GM18517 (cell line): ENCODE results near the gene METTL15.
"Not testable (repeated sequence)": the region's sequence is repeated elsewhere in the genome, so short reads cannot be mapped to it uniquely, and the experiment has no call there.

Experiments
- ATAC-seq: cut with Tn5 transposase; IDR thresholded peaks from one replicate; pipeline ENCODE4 v1.9.1; 2021; ENCODE audit warnings: mild to moderate bottlenecking, moderate library complexity; ENCODE audit not compliant: unreplicated experiment

Gene METTL15

DNA sequence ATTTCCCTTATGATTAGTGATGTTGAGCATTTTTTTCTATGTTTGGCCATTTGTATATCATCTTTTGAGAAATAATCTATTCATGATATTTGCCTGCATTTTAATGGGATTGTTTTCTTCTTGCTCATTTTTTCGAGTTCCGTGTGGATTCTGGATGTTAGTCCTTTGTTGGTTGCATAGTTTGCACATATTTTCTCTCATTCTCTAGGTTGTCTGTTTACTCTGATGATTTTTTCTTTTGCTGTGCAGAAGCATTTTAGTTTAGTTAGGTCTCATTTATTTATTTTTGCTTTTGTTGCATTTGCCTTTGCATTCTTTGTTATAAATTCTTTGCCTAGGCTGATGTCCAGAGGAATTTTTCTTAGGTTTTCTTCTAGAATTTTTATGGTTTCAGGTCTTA lies 87.3 kb downstream of the METTL15 start:
- ATAC-seq: no peak

- no peak for ATAC-seq
These were observed 101.7 kb downstream of the METTL15 start for GRCh38 chr11:28209906-28210305.

DNA sequence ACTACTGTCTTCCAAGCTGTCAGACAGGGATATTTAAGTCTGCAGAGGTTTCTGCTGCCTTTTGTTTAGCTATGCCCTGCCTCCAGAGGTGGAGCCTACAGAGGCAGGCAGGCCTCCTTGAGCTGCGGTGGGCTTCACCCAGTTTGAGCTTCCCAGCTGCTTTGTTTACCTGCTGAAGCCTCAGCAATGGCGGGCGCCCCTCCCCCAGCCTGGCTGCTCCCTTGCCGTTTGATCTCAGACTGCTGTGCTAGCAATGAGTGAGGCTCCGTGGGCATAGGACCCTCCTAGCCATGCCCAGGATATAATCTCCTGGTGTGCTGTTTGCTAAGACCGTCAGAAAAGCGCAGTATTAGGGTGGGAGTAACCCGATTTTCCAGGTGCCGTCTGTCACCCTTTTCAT lies 113.9 kb downstream of the METTL15 start:
- ATAC-seq: not testable (repeated sequence)

DNA sequence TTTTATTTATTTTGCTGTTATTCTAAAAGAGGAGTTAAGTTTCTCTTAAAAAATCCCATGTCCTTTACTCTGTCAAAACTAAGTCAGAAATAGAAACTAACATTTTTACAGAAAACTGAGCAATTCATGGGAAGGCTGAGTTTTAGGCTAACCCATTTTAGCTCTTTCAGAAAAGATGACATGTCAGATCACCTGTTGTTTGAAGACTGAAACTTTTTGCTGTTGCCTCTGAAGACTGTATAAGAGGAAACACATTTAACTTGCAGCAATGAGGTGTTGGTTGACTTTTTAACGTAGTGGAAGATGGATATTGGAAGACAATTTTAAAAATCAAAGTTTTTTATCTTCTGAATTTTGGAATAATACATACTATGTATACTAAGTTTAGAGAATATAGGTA lies 115.4 kb downstream of the METTL15 start:
- peak; percentile 69 for ATAC-seq

- ATAC-seq: no peak
These were observed 115.8 kb downstream of the METTL15 start for GRCh38 chr11:28223994-28224393.

GRCh38 chr11:28227460-28227859 lies 119.3 kb downstream of the METTL15 start:
- ATAC-seq: no peak

DNA sequence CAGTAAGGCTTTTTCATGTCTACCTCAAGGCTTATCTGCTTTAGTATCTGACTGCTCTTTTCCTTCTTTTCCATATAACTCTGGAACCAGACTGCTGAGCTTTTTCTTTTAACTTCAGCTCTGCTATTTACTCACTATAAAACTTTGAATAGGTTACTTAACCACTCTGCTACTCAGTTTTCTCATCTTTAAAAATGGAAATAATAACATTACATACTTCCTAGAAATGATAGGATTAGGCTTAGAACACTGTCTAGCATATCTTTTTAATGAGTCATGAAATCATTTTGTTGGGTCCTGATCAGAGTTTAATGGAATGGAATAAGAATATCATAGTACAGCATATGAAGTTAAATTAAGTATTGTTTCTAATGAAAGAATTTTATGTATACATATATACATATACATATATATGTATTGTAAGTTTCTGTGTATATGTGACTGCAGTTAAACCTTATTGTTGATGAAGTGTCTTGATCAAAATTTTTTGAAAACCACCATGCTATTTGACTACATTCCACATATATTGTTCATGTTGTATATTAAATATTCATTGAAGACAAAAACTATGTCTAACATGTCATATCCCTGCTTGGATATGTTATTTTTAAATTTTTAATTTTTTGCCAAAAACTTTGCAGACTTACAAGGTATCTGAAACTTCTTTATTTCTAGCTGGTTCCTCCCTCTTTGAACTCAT lies 120.2 kb downstream of the METTL15 start:
- ATAC-seq: no peak

GRCh38 chr11:28231475-28231874 lies 123.3 kb downstream of the METTL15 start:
- no peak for ATAC-seq

- no peak for ATAC-seq
These were observed 124.5 kb downstream of the METTL15 start for GRCh38 chr11:28232649-28233048.

GRCh38 chr11:28241760-28242159 lies 133.6 kb downstream of the METTL15 start:
- ATAC-seq: no peak

GRCh38 chr11:28242596-28242995 lies 134.4 kb downstream of the METTL15 start:
- ATAC-seq: no peak

GRCh38 chr11:28243061-28243460 lies 134.9 kb downstream of the METTL15 start:
- ATAC-seq: no peak

DNA sequence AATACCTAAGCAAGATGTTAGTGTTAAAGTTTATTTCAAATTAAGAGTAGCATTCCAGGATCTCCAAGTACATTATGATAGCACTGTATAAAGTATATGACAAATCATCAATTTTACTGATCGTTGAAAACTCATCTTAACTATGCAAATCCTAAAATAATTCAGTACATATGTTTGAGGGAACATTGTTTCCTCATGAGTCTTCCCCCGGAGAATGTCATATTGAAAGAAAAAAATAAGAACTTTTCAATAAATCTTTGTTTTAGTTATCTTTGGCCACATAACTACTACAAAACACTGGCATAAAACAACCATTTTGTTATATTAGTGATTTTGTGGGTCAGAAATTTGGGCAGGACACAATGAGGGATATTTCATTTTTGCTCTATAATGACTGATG lies 135.4 kb downstream of the METTL15 start:
- no peak for ATAC-seq

DNA sequence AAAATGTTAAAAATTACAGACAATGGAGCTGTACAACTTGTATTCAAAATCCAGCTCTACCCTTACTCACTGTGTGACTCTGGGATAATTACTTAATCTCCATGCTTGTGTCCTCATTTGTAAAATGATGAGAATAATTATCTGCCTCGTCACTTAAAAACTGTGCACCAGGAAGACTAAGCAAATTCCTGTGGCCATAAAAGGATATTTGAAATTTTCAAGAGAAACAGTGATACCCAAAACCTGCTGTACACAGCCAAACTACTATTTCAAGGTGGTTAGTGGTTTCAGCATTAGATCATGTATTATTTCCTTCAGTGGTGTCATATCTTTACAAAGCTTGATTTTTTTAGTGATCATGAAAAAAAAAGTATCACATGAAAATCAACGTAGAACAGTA lies 136.9 kb downstream of the METTL15 start:
- ATAC-seq: no peak

DNA sequence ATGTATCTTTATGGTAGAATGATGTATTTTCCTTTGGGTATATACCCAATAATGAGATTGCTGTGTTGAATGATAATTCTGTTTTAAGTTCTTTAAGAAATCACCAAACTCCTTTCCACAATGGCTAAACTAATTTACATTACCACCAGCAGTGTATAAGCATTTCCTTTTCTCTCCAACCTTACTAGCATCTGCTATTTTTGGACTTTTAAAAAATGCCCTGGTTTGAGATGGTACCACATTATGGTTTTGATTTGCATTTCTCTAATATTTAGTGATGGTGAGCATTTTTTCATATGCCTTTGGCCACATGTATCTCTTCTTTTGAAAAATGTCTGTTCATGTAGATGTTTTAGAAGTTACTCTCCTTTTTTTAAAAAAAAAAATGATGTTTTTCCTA lies 142.0 kb downstream of the METTL15 start:
- ATAC-seq: no peak

DNA sequence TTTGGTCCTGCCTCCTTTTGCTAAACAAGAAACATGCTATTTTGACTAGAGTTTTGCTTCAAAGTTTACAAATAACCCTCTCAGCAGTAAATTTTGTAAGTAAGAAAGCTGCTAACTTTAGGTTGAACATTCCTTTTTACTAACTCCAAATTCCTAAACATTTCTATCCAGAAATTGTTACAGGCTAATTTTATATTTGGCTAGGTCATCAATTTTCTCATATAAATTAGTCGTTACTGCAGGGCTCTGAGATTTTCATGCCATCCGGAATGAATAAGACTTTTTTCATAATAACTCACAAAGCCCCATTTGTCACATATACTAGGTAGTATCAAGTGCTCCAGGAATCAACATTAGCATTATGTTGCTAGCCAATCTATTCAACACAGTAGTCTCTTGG lies 143.1 kb downstream of the METTL15 start:
- ATAC-seq: no peak

DNA sequence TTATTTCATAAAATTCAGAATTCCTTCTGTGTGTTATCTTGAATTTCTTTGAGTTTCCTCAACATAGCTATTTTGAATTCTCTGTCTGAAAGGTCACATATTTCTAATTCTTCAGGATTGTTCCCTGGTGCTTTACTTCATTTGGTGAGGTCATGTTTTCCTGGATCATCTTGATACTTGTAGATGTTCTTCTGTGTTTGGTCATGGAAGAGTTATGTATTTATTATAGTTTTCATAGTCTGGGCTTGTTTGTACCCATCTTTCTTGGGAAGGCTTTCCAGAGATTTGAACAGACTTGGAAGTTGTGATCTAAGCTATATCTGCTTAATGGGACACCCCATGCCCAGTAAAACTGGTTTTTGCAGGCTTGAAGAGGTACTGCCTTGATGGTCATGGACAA lies 149.6 kb downstream of the METTL15 start:
- no peak for ATAC-seq

GRCh38 chr11:28259177-28259843 lies 151.1 kb downstream of the METTL15 start:
- ATAC-seq: no peak

DNA sequence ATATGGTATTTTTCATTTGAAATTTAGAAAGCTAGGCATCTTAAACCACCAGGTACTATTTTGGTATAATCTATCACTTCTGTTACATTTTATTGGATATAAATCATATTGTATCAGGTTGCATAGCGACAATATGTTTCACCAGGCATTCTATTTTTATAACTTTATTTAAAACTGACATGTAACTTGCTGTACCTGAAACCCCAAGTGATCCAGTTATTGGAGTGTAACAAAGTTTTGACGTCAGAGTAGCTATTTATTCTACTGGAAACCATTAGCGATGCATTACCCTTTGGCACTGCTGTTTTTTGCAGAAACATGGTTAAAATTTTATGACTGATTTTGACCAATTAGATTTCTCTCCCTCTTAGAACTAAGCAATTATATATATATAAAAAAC lies 160.7 kb downstream of the METTL15 start:
- no peak for ATAC-seq

DNA sequence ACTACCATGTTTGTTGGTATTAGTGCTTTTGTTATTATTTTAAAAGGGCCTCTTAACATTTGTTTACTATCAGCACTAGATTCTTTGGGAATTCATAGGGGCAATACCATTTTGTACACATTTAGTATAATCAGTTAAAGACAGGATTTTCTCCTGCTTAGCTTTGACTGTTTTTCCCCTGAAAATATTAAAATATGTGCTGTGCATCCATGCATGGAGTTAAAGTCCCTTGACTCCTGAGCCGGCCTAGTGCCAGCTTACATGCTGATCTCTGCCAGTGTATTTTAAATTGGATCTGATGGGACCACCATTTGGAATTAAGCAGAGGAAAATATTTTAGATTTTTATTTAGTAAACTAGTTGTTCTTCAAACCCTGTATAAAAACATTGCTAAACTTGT lies 161.4 kb downstream of the METTL15 start:
- ATAC-seq: no peak

DNA sequence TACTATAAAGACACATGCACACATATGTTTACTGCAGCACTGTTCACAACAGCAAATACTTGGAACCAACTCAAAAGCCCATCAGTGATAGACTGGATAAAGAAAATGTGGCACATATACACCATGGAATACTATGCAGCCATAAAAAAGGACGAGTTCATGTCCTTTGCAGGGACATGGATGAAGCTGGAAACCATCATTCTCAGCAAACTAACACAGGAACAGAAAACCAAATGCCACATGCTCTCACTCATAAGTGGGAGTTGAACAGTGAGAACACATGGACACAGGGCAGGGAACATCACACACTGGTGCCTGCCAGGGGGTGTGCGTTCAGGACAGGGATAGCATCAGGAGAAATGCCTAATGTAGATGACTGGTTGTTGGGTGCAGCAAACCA lies 164.1 kb downstream of the METTL15 start:
- ATAC-seq: not testable (repeated sequence)

GRCh38 chr11:28274216-28274615 lies 166.0 kb downstream of the METTL15 start:
- no peak for ATAC-seq

GRCh38 chr11:28284196-28284595 lies 176.0 kb downstream of the METTL15 start:
- no peak for ATAC-seq
